Loucy (cell line): ENCODE measurements around the gene IL17RE.

Source experiments
- CTCF ChIP-seq: fragments of 200-600 bp; sonication (generic); conservative IDR thresholded peaks from 2 replicates; pipeline ENCODE4 v1.5.1; 2014; ENCODE audit warnings: mild to moderate bottlenecking, antibody characterized with exemption, low read length
- EZH2phosphoT487 ChIP-seq: fragments of 200-600 bp; IDR thresholded peaks from 2 replicates; pipeline ENCODE4 v1.6.1; 2018; ENCODE audit warnings: antibody characterized with exemption, mild to moderate bottlenecking, moderate library complexity, borderline replicate concordance

- TF ChIP-seq EZH2phosphoT487, result no peak
- no peak for TF ChIP-seq CTCF
Observed at GRCh38 chr3:9951126-9951525, 48.5 kb downstream of the IL17RE start.
